HepG2 (cell line): ENCODE results near the gene FBF1. TPM values are rescaled to one million over a fixed set of nuclear protein-coding genes. Genes with fewer than 3 reads are reported as not detected.

Experiments
- AGO2 ChIP-seq: fragments of 200-400 bp; formaldehyde crosslinking; optimal IDR thresholded peaks from 2 replicates; pipeline ENCODE3; 2017; ENCODE audit warnings: mild to moderate bottlenecking, low read depth, low read length, moderate library complexity
- ELF3 ChIP-seq: IDR thresholded peaks from 2 replicates; pipeline ENCODE4 v1.6.1; 2016; ENCODE audit warnings: missing genetic modification reagents, missing compliant biosample characterization
- MZF1 ChIP-seq: sonication (generic); formaldehyde crosslinking; IDR thresholded peaks from 2 replicates; pipeline ENCODE4 v1.8.1; 2023; ENCODE audit warnings: mild to moderate bottlenecking, missing genetic modification reagents, borderline replicate concordance
- NCOA5 ChIP-seq: sonication (generic); formaldehyde crosslinking; IDR thresholded peaks from 2 replicates; pipeline ENCODE4 v1.4.0; 2020; ENCODE audit warnings: missing genetic modification reagents
- RBM39 ChIP-seq: fragments of 200-400 bp; formaldehyde crosslinking; IDR thresholded peaks from one replicate; pipeline ENCODE4 v1.6.1; 2018; ENCODE audit warnings: antibody characterized with exemption, mild to moderate bottlenecking, low read depth, low read length; ENCODE audit not compliant: poor library complexity, severe bottlenecking
- RXRB ChIP-seq: IDR thresholded peaks from 2 replicates; pipeline ENCODE4 v1.6.1; 2016; ENCODE audit warnings: borderline replicate concordance, missing genetic modification reagents, missing compliant biosample characterization
- ZBTB42 ChIP-seq: sonication (generic); formaldehyde crosslinking; IDR thresholded peaks from 2 replicates; pipeline ENCODE4 v1.5.0; 2020; ENCODE audit warnings: mild to moderate bottlenecking, missing genetic modification reagents
- ZNF20 ChIP-seq: sonication (generic); formaldehyde crosslinking; IDR thresholded peaks from 2 replicates; pipeline ENCODE4 v1.4.0; 2020; ENCODE audit warnings: mild to moderate bottlenecking, moderate library complexity, missing genetic modification reagents
- ZNF3 ChIP-seq: IDR thresholded peaks from 2 replicates; pipeline ENCODE4 v1.7.0; 2017; ENCODE audit warnings: inconsistent platforms
- polyA plus RNA-seq, 8 experiments: library from polyadenylated mRNA; depleted of rRNA in 3 of 8; stranded (reverse) in 7 of 8; unstranded in 1 of 8; fragments of >200 nt; fragmentation: Illumina TruSeq in 4 of 8; extraction: Trizol in 4 of 8; gene quantifications; 2 replicates each; pipeline versions ENCODE4 v1.2.1 to v1.2.3, GENCODE V29; 2011 to 2016; ENCODE audit warnings: low read depth in 4 of 8, missing spikeins in 1 of 8, mixed read lengths in 1 of 8; ENCODE audit not compliant: insufficient read depth in 1 of 8
- total RNA-seq, 5 experiments: library from RNA; depleted of rRNA; stranded (reverse); fragments of >200 nt; fragmentation: Illumina TruSeq; extraction: Trizol; gene quantifications; 2 replicates each; pipeline ENCODE4 v1.2.3, GENCODE V29; 2016; ENCODE audit warnings: low read depth in 1 of 5
- TF ChIP-seq, protein P1 (sequence below), 2 experiments: sonication (generic) in 1 of 2; formaldehyde crosslinking in 1 of 2; IDR thresholded peaks; 2 replicates each; pipeline versions ENCODE4 v1.4.0 to v1.6.1; 2016 to 2020; ENCODE audit warnings: borderline replicate concordance in 1 of 2, low read depth in 1 of 2, mild to moderate bottlenecking in 1 of 2, missing genetic modification reagents in 1 of 2
- TF ChIP-seq, protein P2 (sequence below): sonication (generic); formaldehyde crosslinking; IDR thresholded peaks from 2 replicates; pipeline ENCODE4 v1.5.1; 2020; ENCODE audit warnings: mild to moderate bottlenecking, missing genetic modification reagents, borderline replicate concordance
- TF ChIP-seq, protein P3 (sequence below): sonication (generic); formaldehyde crosslinking; conservative IDR thresholded peaks from 2 replicates; pipeline ENCODE4 v1.8.1; 2023; ENCODE audit warnings: missing genetic modification reagents
- TF ChIP-seq, protein P4 (sequence below): sonication (generic); formaldehyde crosslinking; IDR thresholded peaks from 2 replicates; pipeline ENCODE4 v1.4.0; 2020; ENCODE audit warnings: missing genetic modification reagents
- TF ChIP-seq, protein P5 (sequence below): sonication (generic); formaldehyde crosslinking; IDR thresholded peaks from 2 replicates; pipeline ENCODE4 v1.8.1; 2023; ENCODE audit warnings: mild to moderate bottlenecking, missing genetic modification reagents
- TF ChIP-seq, protein P6 (sequence below): IDR thresholded peaks from 2 replicates; pipeline ENCODE4 v1.6.1; 2016; ENCODE audit warnings: missing genetic modification reagents, missing compliant biosample characterization

Gene FBF1
- total and polyA plus RNA-seq, 2 of the 13 experiments (the other 11 are each of a cell fraction or from before 2014, with no cell fraction given) = 2.4 to 8.1 TPM

DNA sequence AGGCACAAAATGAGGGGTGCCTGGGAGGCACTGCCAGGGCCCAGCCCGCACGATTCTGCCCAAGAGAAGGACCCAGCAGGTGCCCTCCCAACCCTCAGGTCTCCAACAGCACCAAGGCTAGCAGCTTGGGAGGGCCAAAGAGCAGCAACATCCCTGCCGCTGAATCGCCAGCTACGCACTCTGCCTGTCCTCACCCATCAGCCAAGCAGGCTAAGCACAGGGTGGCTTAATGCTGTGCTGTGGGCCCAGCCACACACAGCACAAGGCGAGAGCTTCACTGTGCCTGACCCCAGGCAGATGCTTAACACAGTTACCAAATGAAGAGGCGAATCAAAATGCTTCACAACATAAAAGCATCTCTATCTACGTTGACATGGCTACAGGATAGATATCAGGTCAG is 25.6 kb downstream of the FBF1 start (continued):
- TF ChIP-seq, protein P1, sequence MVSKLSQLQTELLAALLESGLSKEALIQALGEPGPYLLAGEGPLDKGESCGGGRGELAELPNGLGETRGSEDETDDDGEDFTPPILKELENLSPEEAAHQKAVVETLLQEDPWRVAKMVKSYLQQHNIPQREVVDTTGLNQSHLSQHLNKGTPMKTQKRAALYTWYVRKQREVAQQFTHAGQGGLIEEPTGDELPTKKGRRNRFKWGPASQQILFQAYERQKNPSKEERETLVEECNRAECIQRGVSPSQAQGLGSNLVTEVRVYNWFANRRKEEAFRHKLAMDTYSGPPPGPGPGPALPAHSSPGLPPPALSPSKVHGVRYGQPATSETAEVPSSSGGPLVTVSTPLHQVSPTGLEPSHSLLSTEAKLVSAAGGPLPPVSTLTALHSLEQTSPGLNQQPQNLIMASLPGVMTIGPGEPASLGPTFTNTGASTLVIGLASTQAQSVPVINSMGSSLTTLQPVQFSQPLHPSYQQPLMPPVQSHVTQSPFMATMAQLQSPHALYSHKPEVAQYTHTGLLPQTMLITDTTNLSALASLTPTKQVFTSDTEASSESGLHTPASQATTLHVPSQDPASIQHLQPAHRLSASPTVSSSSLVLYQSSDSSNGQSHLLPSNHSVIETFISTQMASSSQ (IDR thresholded peaks at IDR 0.05; ENCODE audit: low read depth) = no peak
- TF ChIP-seq, protein P1 (CRISPR knock-in tag; IDR thresholded peaks at IDR 0.05; ENCODE audit: borderline replicate concordance) = no peak
- TF ChIP-seq, protein P2, sequence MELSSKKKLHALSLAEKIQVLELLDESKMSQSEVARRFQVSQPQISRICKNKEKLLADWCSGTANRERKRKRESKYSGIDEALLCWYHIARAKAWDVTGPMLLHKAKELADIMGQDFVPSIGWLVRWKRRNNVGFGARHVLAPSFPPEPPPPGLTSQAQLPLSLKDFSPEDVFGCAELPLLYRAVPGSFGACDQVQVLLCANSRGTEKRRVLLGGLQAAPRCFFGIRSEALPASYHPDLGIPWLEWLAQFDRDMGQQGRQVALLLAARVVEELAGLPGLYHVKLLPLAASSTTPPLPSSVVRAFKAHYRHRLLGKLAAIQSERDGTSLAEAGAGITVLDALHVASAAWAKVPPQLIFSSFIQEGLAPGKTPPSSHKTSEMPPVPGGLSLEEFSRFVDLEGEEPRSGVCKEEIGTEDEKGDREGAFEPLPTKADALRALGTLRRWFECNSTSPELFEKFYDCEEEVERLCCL (CRISPR knock-in tag) = no peak
- TF ChIP-seq MZF1 (CRISPR knock-in tag) (no peak), NCOA5 (CRISPR knock-in tag) (no peak), ZBTB42 (CRISPR knock-in tag) (no peak), ZNF20 (CRISPR knock-in tag) (no peak), ELF3 (CRISPR knock-in tag) (no peak), ZNF3 (CRISPR knock-in tag) (no peak), RXRB (CRISPR knock-in tag) (no peak), AGO2 (no peak), RBM39 (no peak)
- TF ChIP-seq, protein P3, sequence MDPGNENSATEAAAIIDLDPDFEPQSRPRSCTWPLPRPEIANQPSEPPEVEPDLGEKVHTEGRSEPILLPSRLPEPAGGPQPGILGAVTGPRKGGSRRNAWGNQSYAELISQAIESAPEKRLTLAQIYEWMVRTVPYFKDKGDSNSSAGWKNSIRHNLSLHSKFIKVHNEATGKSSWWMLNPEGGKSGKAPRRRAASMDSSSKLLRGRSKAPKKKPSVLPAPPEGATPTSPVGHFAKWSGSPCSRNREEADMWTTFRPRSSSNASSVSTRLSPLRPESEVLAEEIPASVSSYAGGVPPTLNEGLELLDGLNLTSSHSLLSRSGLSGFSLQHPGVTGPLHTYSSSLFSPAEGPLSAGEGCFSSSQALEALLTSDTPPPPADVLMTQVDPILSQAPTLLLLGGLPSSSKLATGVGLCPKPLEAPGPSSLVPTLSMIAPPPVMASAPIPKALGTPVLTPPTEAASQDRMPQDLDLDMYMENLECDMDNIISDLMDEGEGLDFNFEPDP (CRISPR knock-in tag) = no peak
- TF ChIP-seq, protein P4, sequence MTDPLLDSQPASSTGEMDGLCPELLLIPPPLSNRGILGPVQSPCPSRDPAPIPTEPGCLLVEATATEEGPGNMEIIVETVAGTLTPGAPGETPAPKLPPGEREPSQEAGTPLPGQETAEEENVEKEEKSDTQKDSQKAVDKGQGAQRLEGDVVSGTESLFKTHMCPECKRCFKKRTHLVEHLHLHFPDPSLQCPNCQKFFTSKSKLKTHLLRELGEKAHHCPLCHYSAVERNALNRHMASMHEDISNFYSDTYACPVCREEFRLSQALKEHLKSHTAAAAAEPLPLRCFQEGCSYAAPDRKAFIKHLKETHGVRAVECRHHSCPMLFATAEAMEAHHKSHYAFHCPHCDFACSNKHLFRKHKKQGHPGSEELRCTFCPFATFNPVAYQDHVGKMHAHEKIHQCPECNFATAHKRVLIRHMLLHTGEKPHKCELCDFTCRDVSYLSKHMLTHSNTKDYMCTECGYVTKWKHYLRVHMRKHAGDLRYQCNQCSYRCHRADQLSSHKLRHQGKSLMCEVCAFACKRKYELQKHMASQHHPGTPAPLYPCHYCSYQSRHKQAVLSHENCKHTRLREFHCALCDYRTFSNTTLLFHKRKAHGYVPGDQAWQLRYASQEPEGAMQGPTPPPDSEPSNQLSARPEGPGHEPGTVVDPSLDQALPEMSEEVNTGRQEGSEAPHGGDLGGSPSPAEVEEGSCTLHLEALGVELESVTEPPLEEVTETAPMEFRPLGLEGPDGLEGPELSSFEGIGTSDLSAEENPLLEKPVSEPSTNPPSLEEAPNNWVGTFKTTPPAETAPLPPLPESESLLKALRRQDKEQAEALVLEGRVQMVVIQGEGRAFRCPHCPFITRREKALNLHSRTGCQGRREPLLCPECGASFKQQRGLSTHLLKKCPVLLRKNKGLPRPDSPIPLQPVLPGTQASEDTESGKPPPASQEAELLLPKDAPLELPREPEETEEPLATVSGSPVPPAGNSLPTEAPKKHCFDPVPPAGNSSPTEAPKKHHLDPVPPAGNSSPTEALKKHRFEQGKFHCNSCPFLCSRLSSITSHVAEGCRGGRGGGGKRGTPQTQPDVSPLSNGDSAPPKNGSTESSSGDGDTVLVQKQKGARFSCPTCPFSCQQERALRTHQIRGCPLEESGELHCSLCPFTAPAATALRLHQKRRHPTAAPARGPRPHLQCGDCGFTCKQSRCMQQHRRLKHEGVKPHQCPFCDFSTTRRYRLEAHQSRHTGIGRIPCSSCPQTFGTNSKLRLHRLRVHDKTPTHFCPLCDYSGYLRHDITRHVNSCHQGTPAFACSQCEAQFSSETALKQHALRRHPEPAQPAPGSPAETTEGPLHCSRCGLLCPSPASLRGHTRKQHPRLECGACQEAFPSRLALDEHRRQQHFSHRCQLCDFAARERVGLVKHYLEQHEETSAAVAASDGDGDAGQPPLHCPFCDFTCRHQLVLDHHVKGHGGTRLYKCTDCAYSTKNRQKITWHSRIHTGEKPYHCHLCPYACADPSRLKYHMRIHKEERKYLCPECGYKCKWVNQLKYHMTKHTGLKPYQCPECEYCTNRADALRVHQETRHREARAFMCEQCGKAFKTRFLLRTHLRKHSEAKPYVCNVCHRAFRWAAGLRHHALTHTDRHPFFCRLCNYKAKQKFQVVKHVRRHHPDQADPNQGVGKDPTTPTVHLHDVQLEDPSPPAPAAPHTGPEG (CRISPR knock-in tag) = no peak
- TF ChIP-seq, protein P5, sequence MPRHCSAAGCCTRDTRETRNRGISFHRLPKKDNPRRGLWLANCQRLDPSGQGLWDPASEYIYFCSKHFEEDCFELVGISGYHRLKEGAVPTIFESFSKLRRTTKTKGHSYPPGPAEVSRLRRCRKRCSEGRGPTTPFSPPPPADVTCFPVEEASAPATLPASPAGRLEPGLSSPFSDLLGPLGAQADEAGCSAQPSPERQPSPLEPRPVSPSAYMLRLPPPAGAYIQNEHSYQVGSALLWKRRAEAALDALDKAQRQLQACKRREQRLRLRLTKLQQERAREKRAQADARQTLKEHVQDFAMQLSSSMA (CRISPR knock-in tag) = no peak
- TF ChIP-seq, protein P6, sequence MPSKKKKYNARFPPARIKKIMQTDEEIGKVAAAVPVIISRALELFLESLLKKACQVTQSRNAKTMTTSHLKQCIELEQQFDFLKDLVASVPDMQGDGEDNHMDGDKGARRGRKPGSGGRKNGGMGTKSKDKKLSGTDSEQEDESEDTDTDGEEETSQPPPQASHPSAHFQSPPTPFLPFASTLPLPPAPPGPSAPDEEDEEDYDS (CRISPR knock-in tag) = no peak
